ENCODE measurements around the gene HNRNPA1. TPM values are rescaled to one million over a fixed set of nuclear protein-coding genes. Genes with fewer than 3 reads are reported as not detected.

Gene HNRNPA1
- total RNA-seq, 2 experiments from 2014 or later = 713 to 2,128 TPM

DNA sequence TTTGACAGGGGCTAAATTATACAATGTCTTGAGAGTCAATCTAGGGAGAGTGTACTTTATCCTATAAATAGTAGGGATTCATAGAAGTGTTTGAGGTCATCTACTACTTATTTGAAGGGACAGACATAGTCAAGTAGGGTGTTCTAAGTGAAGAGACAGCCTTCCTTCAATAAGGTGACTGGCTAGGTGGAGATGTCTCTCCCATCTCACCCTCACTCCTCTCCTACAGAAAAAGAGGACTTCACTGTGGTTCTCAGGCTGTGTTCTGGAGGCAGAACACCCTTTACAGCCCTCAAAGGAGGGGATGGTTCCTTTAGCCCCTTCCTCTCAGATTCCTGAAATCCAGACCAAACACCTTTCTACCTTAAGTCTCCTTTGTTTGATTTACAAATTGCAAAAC lies 23.1 kb downstream of the HNRNPA1 start:
- Histone ChIP-seq H3K79me2 (ENCODE audit: insufficient read depth, low read depth, low read length) (no peaks in the 10 kb centered on the region), H3K36me3 (ENCODE audit: insufficient read depth, low read length) (no peaks in the 10 kb centered on the region), H3K4me2 (ENCODE audit: low read length) (no peak overlapping the region), H3K9me2 (ENCODE audit: insufficient read depth, low read length) (no peaks in the 10 kb centered on the region), H2AFZ (ENCODE audit: low read length) (no peak overlapping the region), H3K9me3 (ENCODE audit: low read length) (no peaks in the 10 kb centered on the region), H3K4me1 (ENCODE audit: insufficient read depth, low read length, poor library complexity, severe bottlenecking) (peaks cover 11% of the 10 kb centered on the region), H3K4me3 (ENCODE audit: low read depth, low read length, poor library complexity, severe bottlenecking) (no peak overlapping the region), H4K20me1 (ENCODE audit: insufficient read depth, low read length) (no peaks in the 10 kb centered on the region), H3K27ac (ENCODE audit: low read depth, low read length, poor library complexity, severe bottlenecking) (no peak overlapping the region)
- DNase-seq (ENCODE audit: low spot score) = no peak
- ChIA-PET CTCF (ENCODE audit: unreplicated experiment) (no interaction called here), POLR2A (no interaction called here)
- BruUV-seq (replicated peaks) = no TSS peak
- intact Hi-C loops (cut with micrococcal nuclease; ENCODE audit: unreplicated experiment) = no loop called here
- no peak for TF ChIP-seq EZH2phosphoT487 (IDR thresholded peaks at IDR 0.05; ENCODE audit: borderline replicate concordance, low read depth, low read length)
- TF ChIP-seq, protein P1, sequence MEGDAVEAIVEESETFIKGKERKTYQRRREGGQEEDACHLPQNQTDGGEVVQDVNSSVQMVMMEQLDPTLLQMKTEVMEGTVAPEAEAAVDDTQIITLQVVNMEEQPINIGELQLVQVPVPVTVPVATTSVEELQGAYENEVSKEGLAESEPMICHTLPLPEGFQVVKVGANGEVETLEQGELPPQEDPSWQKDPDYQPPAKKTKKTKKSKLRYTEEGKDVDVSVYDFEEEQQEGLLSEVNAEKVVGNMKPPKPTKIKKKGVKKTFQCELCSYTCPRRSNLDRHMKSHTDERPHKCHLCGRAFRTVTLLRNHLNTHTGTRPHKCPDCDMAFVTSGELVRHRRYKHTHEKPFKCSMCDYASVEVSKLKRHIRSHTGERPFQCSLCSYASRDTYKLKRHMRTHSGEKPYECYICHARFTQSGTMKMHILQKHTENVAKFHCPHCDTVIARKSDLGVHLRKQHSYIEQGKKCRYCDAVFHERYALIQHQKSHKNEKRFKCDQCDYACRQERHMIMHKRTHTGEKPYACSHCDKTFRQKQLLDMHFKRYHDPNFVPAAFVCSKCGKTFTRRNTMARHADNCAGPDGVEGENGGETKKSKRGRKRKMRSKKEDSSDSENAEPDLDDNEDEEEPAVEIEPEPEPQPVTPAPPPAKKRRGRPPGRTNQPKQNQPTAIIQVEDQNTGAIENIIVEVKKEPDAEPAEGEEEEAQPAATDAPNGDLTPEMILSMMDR (conservative IDR thresholded peaks at IDR 0.05; ENCODE audit: low read length) = no peak

DNA sequence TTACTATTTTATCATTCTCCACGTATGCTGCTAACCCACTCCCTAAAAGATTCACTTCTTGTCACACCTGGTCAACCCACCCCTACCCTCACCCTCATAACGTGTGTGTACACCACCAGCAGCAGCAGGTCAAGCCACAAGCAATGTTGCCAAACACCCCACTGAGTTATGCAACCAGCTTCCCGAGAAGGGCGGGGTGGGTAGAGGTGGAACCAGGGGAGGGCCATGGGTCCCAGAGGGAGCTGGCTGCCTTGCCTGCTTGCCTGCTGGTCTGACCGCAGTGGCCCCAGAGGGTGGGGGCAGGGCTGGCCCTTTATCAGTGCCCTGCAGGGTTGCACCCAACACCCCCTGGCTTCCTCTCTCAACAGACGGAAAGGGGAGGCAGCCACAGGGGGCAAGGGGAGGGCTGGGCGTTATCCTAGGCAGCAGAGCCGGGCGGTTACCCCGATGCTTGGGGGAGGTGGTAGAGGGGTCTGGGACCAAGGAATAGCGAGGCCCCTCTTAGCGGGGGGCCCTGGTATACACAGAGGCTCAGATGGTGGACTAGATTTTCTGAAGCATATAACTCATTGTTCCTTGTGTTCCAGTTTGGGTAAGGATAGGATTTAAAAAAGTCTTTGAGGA lies 23.8 kb downstream of the HNRNPA1 start:
- intact Hi-C loops (cut with micrococcal nuclease; ENCODE audit: unreplicated experiment) = no loop called here
- no peaks in the 10 kb centered on the region for H3K36me3 ChIP-seq (ENCODE audit: insufficient read depth, low read length)
- no peaks in the 10 kb centered on the region for H4K20me1 ChIP-seq (ENCODE audit: insufficient read depth, low read length)
- ChIA-PET CTCF (ENCODE audit: unreplicated experiment) (no interaction called here), POLR2A (no interaction called here)
- no peak overlapping the region; the same call in 1 of the 2 replicates for H3K4me2 ChIP-seq (ENCODE audit: low read length)
- H3K4me1 ChIP-seq (ENCODE audit: insufficient read depth, low read length, poor library complexity, severe bottlenecking) = peaks cover 11% of the 10 kb centered on the region
- TF ChIP-seq, protein P1 (conservative IDR thresholded peaks at IDR 0.05; ENCODE audit: low read length) = no peak
- no peak for TF ChIP-seq EZH2phosphoT487 (IDR thresholded peaks at IDR 0.05; ENCODE audit: borderline replicate concordance, low read depth, low read length)
- no peaks in the 10 kb centered on the region for H3K79me2 ChIP-seq (ENCODE audit: insufficient read depth, low read depth, low read length)
- no peak overlapping the region for H3K4me3 ChIP-seq (ENCODE audit: low read depth, low read length, poor library complexity, severe bottlenecking)
- DNase-seq (ENCODE audit: low spot score) = peak; percentile 24
- no peak overlapping the region for H2AFZ ChIP-seq (ENCODE audit: low read length)
- no TSS peak for BruUV-seq (replicated peaks)
- no peaks in the 10 kb centered on the region for H3K9me2 ChIP-seq (ENCODE audit: insufficient read depth, low read length)
- no peak overlapping the region for H3K27ac ChIP-seq (ENCODE audit: low read depth, low read length, poor library complexity, severe bottlenecking)
- no peaks in the 10 kb centered on the region for H3K9me3 ChIP-seq (ENCODE audit: low read length)

DNA sequence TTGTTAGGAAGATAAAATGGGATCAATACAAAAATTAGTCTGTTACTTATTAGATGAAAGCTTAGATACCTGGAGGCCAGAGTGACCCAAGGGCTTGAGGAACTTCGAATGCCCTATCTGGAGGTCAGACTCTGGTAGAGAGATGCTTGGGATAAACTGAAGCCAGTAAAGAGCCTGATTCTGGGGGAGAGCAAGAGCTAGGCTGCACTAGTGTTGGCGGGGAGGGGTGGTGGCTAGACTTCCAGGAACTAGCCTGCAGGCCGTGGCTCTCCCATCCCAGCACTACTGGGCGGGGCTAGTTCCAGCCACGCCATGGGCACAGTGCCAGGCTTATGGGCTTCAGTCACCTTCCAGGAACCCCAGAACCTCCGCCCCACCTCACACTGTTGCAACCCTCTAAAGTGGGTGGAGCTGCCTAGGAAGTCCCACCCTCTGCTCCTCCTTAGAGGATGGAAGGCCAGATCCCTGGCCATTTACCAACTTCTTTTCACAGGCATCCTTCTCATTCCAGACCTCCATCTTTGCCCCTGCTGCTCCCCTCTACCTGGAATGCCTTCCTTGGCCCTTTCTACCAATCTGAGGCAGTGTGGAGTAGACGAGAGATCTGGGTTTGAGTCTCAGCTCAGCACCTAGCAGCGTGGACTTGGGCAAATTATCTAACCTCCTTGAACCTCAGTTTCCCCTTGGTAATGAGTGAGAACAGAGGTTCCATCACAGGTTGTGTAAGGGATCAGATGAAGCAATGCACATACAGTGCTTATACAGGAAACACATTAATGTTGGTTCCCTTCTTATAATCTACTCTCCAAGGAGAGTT lies 26.6 kb downstream of the HNRNPA1 start:
- Histone ChIP-seq H2AFZ (ENCODE audit: low read length) (no peak overlapping the region), H3K36me3 (ENCODE audit: insufficient read depth, low read length) (no peaks in the 10 kb centered on the region), H3K4me3 (ENCODE audit: low read depth, low read length, poor library complexity, severe bottlenecking) (no peak overlapping the region), H3K9me3 (ENCODE audit: low read length) (no peaks in the 10 kb centered on the region), H3K27ac (ENCODE audit: low read depth, low read length, poor library complexity, severe bottlenecking) (no peak overlapping the region), H3K4me1 (ENCODE audit: insufficient read depth, low read length, poor library complexity, severe bottlenecking) (peaks cover 6% of the 10 kb centered on the region), H3K9me2 (ENCODE audit: insufficient read depth, low read length) (no peaks in the 10 kb centered on the region), H4K20me1 (ENCODE audit: insufficient read depth, low read length) (no peaks in the 10 kb centered on the region), H3K4me2 (ENCODE audit: low read length) (no peak overlapping the region), H3K79me2 (ENCODE audit: insufficient read depth, low read depth, low read length) (no peaks in the 10 kb centered on the region)
- TF ChIP-seq, protein P1 (conservative IDR thresholded peaks at IDR 0.05; ENCODE audit: low read length) = no peak
- no peak for TF ChIP-seq EZH2phosphoT487 (IDR thresholded peaks at IDR 0.05; ENCODE audit: borderline replicate concordance, low read depth, low read length)
- CTCF ChIA-PET (ENCODE audit: unreplicated experiment) = no interaction called here
- intact Hi-C loops (cut with micrococcal nuclease; ENCODE audit: unreplicated experiment) = no loop called here
- POLR2A ChIA-PET = interaction anchor here (0.6 to 1.6 kb wide), 3 partner anchors 20 to 46 kb away, joined by 3 to 4 read pairs (median 3); no protein-coding TSS in a partner anchor
- DNase-seq (ENCODE audit: low spot score) = no peak
- BruUV-seq (replicated peaks) = no TSS peak

Measured in OCI-LY7 (cell line).